Testis (tissue), 2 donors: ENCODE data around the gene B4GALNT1.

Experiments
- CTCF ChIP-seq, 3 experiments: fragments of 450-650 bp in 2 of 3; fragments of 200-600 bp in 1 of 3; sonication (generic) in 1 of 3; IDR thresholded peaks; one replicate each; pipeline ENCODE4 v1.5.1; 2016 to 2019; ENCODE audit warnings: antibody characterized with exemption in 3 of 3, mild to moderate bottlenecking in 2 of 3, moderate library complexity in 1 of 3
- POLR2A ChIP-seq: fragments of 450-650 bp; IDR thresholded peaks from one replicate; pipeline ENCODE4 v1.6.1; 2017; ENCODE audit warnings: antibody characterized with exemption, mild to moderate bottlenecking, moderate library complexity

GRCh38 chr12:57626111-57626920 lies 6.7 kb downstream of the B4GALNT1 start:
- no peak for TF ChIP-seq POLR2A
- no peak for TF ChIP-seq CTCF (IDR thresholded peaks at IDR 0.05)
